ENCODE data around the gene RGL3. TPM values are rescaled to one million over a fixed set of nuclear protein-coding genes. Genes with fewer than 3 reads are reported as not detected.

The RGL3 gene
- total and polyA plus RNA-seq, 7 donors, result 1.1 to 15.5 (median 2.0) TPM

DNA sequence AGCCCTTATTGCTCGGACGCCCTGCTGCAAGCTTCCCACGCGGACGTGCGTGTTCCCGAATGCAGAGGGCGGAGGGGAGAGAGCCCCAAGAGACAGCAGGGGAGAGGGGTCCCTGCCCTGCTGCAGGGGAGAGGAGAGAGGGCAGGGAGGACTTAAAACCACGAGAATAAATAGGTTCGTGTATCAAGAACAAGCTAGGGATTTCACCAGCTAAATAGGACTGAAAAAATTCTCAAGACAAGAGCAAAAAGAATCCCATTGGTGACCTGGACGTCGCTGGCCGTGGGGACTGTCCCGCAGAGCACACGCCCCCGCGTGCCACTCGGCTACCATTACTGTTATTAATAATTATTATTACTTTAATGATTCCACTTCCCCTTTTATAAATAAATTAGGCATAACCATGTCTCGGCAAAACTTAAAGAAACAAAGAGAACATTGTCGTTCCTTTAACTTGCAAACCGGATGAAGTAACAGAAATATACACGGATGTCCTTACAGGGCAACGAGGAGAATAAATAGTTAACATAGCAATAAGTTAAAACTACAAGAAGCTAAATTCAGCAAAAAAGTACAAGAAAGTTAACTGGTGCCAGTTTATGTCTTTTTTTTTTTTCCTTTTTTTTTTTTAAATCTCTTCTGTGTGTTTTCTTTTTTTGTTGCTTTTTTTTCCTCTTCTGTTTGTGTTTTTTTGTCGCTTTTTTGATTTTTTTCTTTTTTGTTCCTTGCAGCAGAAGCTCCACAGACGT is 32.9 kb upstream of the RGL3 start:
- Histone ChIP-seq H3K36me3 (peaks cover 5 to 40% (median 30%) of the 10 kb centered on the region in 4 donors), H3K4me1 (no peaks in the 10 kb centered on the region), H3K27me3 (peaks cover 0 to 13% (median 0%) of the 10 kb centered on the region in 3 donors), H3K27ac (no peak overlapping the region), H3K4me3 (no peak overlapping the region), H3K9me3 (no peaks in the 10 kb centered on the region)
- intact Hi-C loops (cut with DNase I), result no loop called here
- no peak for TF ChIP-seq POLR2AphosphoS5 (IDR thresholded peaks at IDR 0.05)
- TF ChIP-seq EP300 (IDR thresholded peaks at IDR 0.05), result no peak
- TF ChIP-seq POLR2A (IDR thresholded peaks at IDR 0.05), result no peak
- no peak for TF ChIP-seq CTCF (IDR thresholded peaks at IDR 0.05)
- DNase-seq, result no peak
- WGBS, 2 donors, result 37 to 49% methylated on average over 25 of the region's 25 CpGs

- whole genome bisulfite sequencing, 2 donors, result 29 to 48% methylated on average over 13 of the region's 13 CpGs
- no peak for TF ChIP-seq EP300 (IDR thresholded peaks at IDR 0.05)
- TF ChIP-seq POLR2AphosphoS5 (IDR thresholded peaks at IDR 0.05), result no peak
- no peak for TF ChIP-seq POLR2A (IDR thresholded peaks at IDR 0.05)
- no peak for TF ChIP-seq CTCF (IDR thresholded peaks at IDR 0.05)
- Histone ChIP-seq H3K4me3 (no peak overlapping the region), H3K36me3 (peaks cover 5 to 45% (median 34%) of the 10 kb centered on the region in 4 donors), H3K27me3 (peaks cover 0 to 13% (median 0%) of the 10 kb centered on the region in 3 donors), H3K9me3 (no peaks in the 10 kb centered on the region), H3K27ac (no peak overlapping the region), H3K4me1 (no peaks in the 10 kb centered on the region)
- intact Hi-C loops (cut with DNase I), result no loop called here
- no peak for DNase-seq
Measured at GRCh38 chr19:11451327-11451870, 32.3 kb upstream of the RGL3 start.

DNA sequence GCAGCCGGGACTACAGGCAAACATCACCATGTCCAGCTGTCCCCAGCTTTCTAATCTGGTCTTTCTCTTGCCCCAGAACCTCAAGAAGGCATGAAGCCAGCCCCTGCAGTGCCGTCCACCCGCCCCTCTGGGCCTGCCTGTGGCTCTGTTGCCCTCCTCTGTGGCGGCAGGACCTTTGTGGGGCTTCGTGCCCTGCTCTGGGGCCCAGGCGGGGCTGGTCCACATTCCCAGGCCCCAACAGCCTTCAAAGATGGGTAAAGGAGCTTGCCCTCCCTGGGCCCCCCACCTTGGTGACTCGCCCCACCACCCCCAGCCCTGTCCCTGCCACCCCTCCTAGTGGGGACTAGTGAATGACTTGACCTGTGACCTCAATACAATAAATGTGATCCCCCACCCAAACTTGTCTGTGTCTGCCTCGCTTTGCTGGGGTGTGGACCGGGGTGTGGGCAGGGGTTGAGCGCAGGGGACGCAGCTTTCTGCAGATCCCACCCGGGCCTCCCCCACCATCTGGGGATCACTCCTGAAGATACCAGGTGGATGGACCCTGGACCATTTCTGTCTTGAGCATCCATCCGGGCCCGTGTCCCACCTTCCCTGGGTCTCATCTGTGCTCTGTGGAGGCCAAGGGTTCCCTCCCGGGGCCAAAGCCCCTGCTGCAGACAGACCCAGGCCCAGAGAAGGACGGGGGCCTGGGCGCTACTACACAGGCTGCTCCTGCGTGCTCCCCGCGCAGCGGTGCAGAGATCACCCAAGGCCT is 31.6 kb upstream of the RGL3 start:
- no peak overlapping the region for H3K27ac ChIP-seq
- TF ChIP-seq EP300 (IDR thresholded peaks at IDR 0.05) (no peak), POLR2A (IDR thresholded peaks at IDR 0.05) (no peak)
- H3K36me3 ChIP-seq, result peaks cover 5 to 52% (median 40%) of the 10 kb centered on the region in 4 donors
- H3K9me3 ChIP-seq, result no peaks in the 10 kb centered on the region
- WGBS, 2 donors, result 85 to 88% methylated on average over 21 of the region's 21 CpGs
- no peak overlapping the region for H3K4me3 ChIP-seq
- no peak for DNase-seq
- intact Hi-C loops (cut with DNase I), result no loop called here
- no peaks in the 10 kb centered on the region for H3K4me1 ChIP-seq
- peaks cover 0 to 13% (median 0%) of the 10 kb centered on the region in 3 donors for H3K27me3 ChIP-seq

DNA sequence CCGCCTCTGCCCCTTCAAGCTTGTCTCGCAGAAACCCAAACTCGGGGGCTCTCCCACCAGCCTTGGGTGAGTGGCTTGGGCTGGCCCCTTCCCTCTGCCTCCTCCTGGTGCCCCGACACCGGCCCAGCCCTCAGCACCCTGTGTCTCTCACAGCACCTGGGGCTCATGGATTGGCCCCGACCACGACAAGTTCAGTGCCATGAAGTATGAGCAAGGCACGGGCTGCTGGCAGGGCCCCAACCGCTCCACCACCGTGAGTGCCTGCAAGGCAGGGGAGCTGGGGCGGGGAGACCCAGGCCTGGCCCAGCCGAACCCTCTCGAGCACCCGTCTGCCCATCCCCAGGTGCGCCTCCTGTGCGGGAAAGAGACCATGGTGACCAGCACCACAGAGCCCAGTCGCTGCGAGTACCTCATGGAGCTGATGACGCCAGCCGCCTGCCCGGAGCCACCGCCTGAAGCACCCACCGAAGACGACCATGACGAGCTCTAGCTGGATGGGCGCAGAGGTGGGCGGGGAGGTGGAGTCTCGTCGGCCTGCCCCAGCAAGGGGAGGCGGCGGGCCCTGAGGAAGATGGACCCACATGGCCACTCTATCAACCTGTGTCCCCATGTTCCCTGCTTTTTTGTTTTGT is 29.9 kb upstream of the RGL3 start:
- no peak overlapping the region for H3K27ac ChIP-seq
- no peak overlapping the region for H3K4me3 ChIP-seq
- peaks cover 0 to 13% (median 0%) of the 10 kb centered on the region in 3 donors for H3K27me3 ChIP-seq
- DNase-seq, result no peak
- intact Hi-C loops (cut with DNase I), result no loop called here
- TF ChIP-seq POLR2AphosphoS5 (IDR thresholded peaks at IDR 0.05) (no peak), POLR2A (IDR thresholded peaks at IDR 0.05) (no peak), CTCF (IDR thresholded peaks at IDR 0.05) (no peak), EP300 (IDR thresholded peaks at IDR 0.05) (no peak)
- H3K4me1 ChIP-seq, result no peaks in the 10 kb centered on the region
- 94 to 95% methylated on average over 31 of the region's 31 CpGs for WGBS, 2 donors
- peaks cover 5 to 69% (median 50%) of the 10 kb centered on the region in 4 donors for H3K36me3 ChIP-seq
- H3K9me3 ChIP-seq, result no peaks in the 10 kb centered on the region
